HepG2 (cell line): ENCODE data around the gene TUFM. TPM values are rescaled to one million over a fixed set of nuclear protein-coding genes. Genes with fewer than 3 reads are reported as not detected.
A peak's percentile ranks its signal among the peaks of the same experiment; 100 is the strongest.

Source experiments
- AGO1 ChIP-seq: fragments of 200-400 bp; formaldehyde crosslinking; IDR thresholded peaks from 2 replicates; pipeline ENCODE4 v1.6.1; 2017; ENCODE audit warnings: mild to moderate bottlenecking, low read depth, low read length, moderate library complexity; ENCODE audit not compliant: poor library complexity, severe bottlenecking
- ATRX ChIP-seq: sonication (generic); formaldehyde crosslinking; IDR thresholded peaks from 2 replicates; pipeline ENCODE4 v1.4.0; 2020; ENCODE audit warnings: missing genetic modification reagents, borderline replicate concordance
- GPBP1L1 ChIP-seq: sonication (generic); formaldehyde crosslinking; IDR thresholded peaks from 2 replicates; pipeline ENCODE4 v1.5.0; 2020; ENCODE audit warnings: mild to moderate bottlenecking, missing genetic modification reagents
- GPN1 ChIP-seq: sonication (generic); formaldehyde crosslinking; IDR thresholded peaks from 2 replicates; pipeline ENCODE4 v1.5.1; 2020; ENCODE audit warnings: missing genetic modification reagents, borderline replicate concordance
- HOXA9 ChIP-seq: sonication (generic); formaldehyde crosslinking; IDR thresholded peaks from 2 replicates; pipeline ENCODE4 v1.8.1; 2022; ENCODE audit warnings: missing genetic modification reagents, mild to moderate bottlenecking, moderate library complexity, borderline replicate concordance
- JUND ChIP-seq: sonication (generic); formaldehyde crosslinking; IDR thresholded peaks from 2 replicates; pipeline ENCODE4 v1.8.0; 2022; ENCODE audit warnings: mild to moderate bottlenecking, missing genetic modification reagents
- KLF6 ChIP-seq: IDR thresholded peaks from 2 replicates; pipeline ENCODE4 v1.8.0; 2016; ENCODE audit warnings: missing biosample characterization, missing genetic modification reagents
- MEIS1 ChIP-seq: sonication (generic); formaldehyde crosslinking; IDR thresholded peaks from 2 replicates; pipeline ENCODE4 v1.9.0; 2021; ENCODE audit warnings: mild to moderate bottlenecking, missing genetic modification reagents, moderate library complexity, borderline replicate concordance
- PHF8 ChIP-seq: sonication (generic); formaldehyde crosslinking; IDR thresholded peaks from 2 replicates; pipeline ENCODE4 v1.5.0; 2020; ENCODE audit warnings: missing genetic modification reagents
- POLR2A ChIP-seq, 2 experiments: IDR thresholded peaks; 2 replicates each; pipeline ENCODE4 v1.6.1; 2011; ENCODE audit warnings: low read depth in 2 of 2, low read length in 2 of 2, mild to moderate bottlenecking in 1 of 2, moderate library complexity in 1 of 2; ENCODE audit not compliant: insufficient read depth in 1 of 2
- RARA ChIP-seq: IDR thresholded peaks from 2 replicates; pipeline ENCODE4 v1.6.1; 2016; ENCODE audit warnings: missing genetic modification reagents, missing compliant biosample characterization
- REL ChIP-seq: sonication (generic); formaldehyde crosslinking; conservative IDR thresholded peaks from 2 replicates; pipeline ENCODE4 v1.8.0; 2022; ENCODE audit warnings: mild to moderate bottlenecking, missing genetic modification reagents, moderate library complexity
- RFX1 ChIP-seq: fragments of 450-650 bp; IDR thresholded peaks from 2 replicates; pipeline ENCODE4 v1.6.1; 2017
- YEATS2 ChIP-seq: sonication (generic); formaldehyde crosslinking; IDR thresholded peaks from 2 replicates; pipeline ENCODE4 v1.4.0; 2020; ENCODE audit warnings: missing genetic modification reagents, borderline replicate concordance
- ZMYM2 ChIP-seq: sonication (generic); formaldehyde crosslinking; IDR thresholded peaks from 2 replicates; pipeline ENCODE4 v1.8.0; 2022; ENCODE audit warnings: mild to moderate bottlenecking, missing genetic modification reagents
- ZNF180 ChIP-seq: sonication (generic); formaldehyde crosslinking; IDR thresholded peaks from 2 replicates; pipeline ENCODE4 v1.4.0; 2020; ENCODE audit warnings: low read depth, missing genetic modification reagents, borderline replicate concordance
- ZNF230 ChIP-seq: sonication (generic); formaldehyde crosslinking; IDR thresholded peaks from 2 replicates; pipeline ENCODE4 v1.4.0; 2020; ENCODE audit warnings: mild to moderate bottlenecking, missing genetic modification reagents
- ZNF567 ChIP-seq: sonication (generic); formaldehyde crosslinking; IDR thresholded peaks from 2 replicates; pipeline ENCODE4 v1.8.1; 2023; ENCODE audit warnings: mild to moderate bottlenecking, missing genetic modification reagents, borderline replicate concordance
- ZNF619 ChIP-seq: sonication (generic); formaldehyde crosslinking; IDR thresholded peaks from 2 replicates; pipeline ENCODE4 v1.4.0; 2020; ENCODE audit warnings: mild to moderate bottlenecking, missing genetic modification reagents
- ZNF776 ChIP-seq: sonication (generic); formaldehyde crosslinking; IDR thresholded peaks from 2 replicates; pipeline ENCODE4 v1.4.0; 2020; ENCODE audit warnings: mild to moderate bottlenecking, missing genetic modification reagents
- ZNF777 ChIP-seq: sonication (generic); formaldehyde crosslinking; IDR thresholded peaks from 2 replicates; pipeline ENCODE4 v1.4.0; 2020; ENCODE audit warnings: missing genetic modification reagents
- ZNF841 ChIP-seq: sonication (generic); formaldehyde crosslinking; IDR thresholded peaks from 2 replicates; pipeline ENCODE4 v1.8.1; 2023; ENCODE audit warnings: missing genetic modification reagents, borderline replicate concordance
- ZNF883 ChIP-seq: sonication (generic); formaldehyde crosslinking; IDR thresholded peaks from 2 replicates; pipeline ENCODE4 v1.5.1; 2020; ENCODE audit warnings: mild to moderate bottlenecking, missing genetic modification reagents; ENCODE audit errors: not compliant biosample characterization
- ZSCAN5A ChIP-seq: sonication (generic); formaldehyde crosslinking; IDR thresholded peaks from 2 replicates; pipeline ENCODE4 v1.8.0; 2022; ENCODE audit warnings: mild to moderate bottlenecking, missing genetic modification reagents, borderline replicate concordance
- polyA plus RNA-seq, 8 experiments: library from polyadenylated mRNA; depleted of rRNA in 3 of 8; stranded (reverse) in 7 of 8; unstranded in 1 of 8; fragments of >200 nt; fragmentation: Illumina TruSeq in 4 of 8; extraction: Trizol in 4 of 8; gene quantifications; 2 replicates each; pipeline versions ENCODE4 v1.2.1 to v1.2.3, GENCODE V29; 2011 to 2016; ENCODE audit warnings: low read depth in 4 of 8, missing spikeins in 1 of 8, mixed read lengths in 1 of 8; ENCODE audit not compliant: insufficient read depth in 1 of 8
- total RNA-seq, 5 experiments: library from RNA; depleted of rRNA; stranded (reverse); fragments of >200 nt; fragmentation: Illumina TruSeq; extraction: Trizol; gene quantifications; 2 replicates each; pipeline ENCODE4 v1.2.3, GENCODE V29; 2016; ENCODE audit warnings: low read depth in 1 of 5
- TF ChIP-seq, protein P1 (sequence below): sonication (generic); formaldehyde crosslinking; IDR thresholded peaks from 2 replicates; pipeline ENCODE4 v1.5.0; 2020; ENCODE audit warnings: missing genetic modification reagents
- TF ChIP-seq, protein P2 (sequence below): sonication (generic); formaldehyde crosslinking; IDR thresholded peaks from 2 replicates; pipeline ENCODE4 v1.4.0; 2020; ENCODE audit warnings: mild to moderate bottlenecking, missing genetic modification reagents

The TUFM gene
- total and polyA plus RNA-seq, 2 of the 13 experiments (the other 11 are each of a cell fraction or from before 2014, with no cell fraction given), result 206 to 298 TPM

DNA sequence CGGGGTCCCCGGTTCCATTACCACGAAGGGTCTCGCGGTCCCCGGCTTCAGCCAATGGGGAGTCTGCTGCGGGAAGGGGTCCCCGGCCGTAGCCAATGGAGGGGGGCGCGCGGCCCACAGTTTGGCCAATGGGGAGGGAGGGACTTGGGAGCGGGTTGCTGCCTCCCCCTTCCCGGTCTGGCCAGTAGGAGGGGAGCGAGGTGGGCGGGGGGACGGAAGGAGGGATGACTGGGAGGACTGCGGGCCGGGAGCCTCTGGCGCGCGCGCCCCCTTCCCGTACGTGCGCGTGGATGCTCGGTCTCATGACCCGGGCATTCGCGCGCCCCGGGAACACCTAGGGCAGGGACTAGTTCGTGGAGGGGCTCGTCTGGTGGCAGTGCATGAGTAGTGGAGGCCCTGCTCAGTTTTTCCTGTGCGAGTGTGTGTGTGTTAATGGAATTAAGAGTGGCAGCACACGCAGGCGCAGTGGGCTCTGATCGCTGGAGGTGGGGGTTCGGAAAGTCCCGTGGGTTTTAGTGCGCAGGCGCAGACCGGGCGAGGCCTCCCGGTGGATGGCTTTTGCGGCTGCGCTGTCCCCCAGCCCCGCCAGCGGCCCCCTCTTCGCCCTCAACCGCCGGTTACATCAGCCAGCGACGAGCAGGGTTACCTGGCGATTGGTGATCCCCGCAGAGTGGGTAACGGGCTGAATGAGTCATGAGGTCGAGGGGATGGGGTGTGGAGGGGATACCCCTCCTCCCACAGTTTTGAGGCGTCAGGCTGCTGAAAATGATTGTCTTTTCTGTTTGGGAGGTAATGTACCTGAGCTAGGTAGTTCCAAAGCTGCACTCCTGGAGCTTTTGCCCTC lies 22.1 kb downstream of the TUFM start (continued):
- TF ChIP-seq, protein P1, sequence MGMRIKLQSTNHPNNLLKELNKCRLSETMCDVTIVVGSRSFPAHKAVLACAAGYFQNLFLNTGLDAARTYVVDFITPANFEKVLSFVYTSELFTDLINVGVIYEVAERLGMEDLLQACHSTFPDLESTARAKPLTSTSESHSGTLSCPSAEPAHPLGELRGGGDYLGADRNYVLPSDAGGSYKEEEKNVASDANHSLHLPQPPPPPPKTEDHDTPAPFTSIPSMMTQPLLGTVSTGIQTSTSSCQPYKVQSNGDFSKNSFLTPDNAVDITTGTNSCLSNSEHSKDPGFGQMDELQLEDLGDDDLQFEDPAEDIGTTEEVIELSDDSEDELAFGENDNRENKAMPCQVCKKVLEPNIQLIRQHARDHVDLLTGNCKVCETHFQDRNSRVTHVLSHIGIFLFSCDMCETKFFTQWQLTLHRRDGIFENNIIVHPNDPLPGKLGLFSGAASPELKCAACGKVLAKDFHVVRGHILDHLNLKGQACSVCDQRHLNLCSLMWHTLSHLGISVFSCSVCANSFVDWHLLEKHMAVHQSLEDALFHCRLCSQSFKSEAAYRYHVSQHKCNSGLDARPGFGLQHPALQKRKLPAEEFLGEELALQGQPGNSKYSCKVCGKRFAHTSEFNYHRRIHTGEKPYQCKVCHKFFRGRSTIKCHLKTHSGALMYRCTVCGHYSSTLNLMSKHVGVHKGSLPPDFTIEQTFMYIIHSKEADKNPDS, result no peak; the same call in 1 of the 2 replicates
- TF ChIP-seq ZNF776 (CRISPR knock-in tag) (no peak), ZNF883 (peak; percentile 30), POLR2A (IDR thresholded peaks at IDR 0.05; ENCODE audit: insufficient read depth in 1 of 2, low read depth in 2 of 2, low read length in 2 of 2) (peak; percentile 71 to 76), GPN1 (CRISPR knock-in tag) (no peak), ZNF180 (CRISPR knock-in tag) (no peak), KLF6 (CRISPR knock-in tag) (peak; percentile 86), ZNF841 (no peak), YEATS2 (peak; percentile 82; the same call in 1 of the 2 replicates), ZNF230 (CRISPR knock-in tag) (no peak; the same call in 1 of the 2 replicates), ZMYM2 (CRISPR knock-in tag) (no peak), MEIS1 (0 out of 2 replicates have a peak, but pooled peaks have one; percentile 56), REL (CRISPR knock-in tag) (no peak; the same call in 1 of the 2 replicates), RARA (no peak; the same call in 1 of the 2 replicates), JUND (CRISPR knock-in tag) (0 out of 2 replicates have a peak, but pooled peaks have one; percentile 27), HOXA9 (CRISPR knock-in tag) (no peak), ZNF777 (peak; percentile 11; the same call in 1 of the 2 replicates), GPBP1L1 (CRISPR knock-in tag) (no peak), ZSCAN5A (CRISPR knock-in tag) (no peak), ZNF567 (CRISPR knock-in tag) (no peak), PHF8 (CRISPR knock-in tag) (peak; percentile 86), ATRX (CRISPR knock-in tag) (no peak), RFX1 (peak; percentile 14; the same call in 1 of the 2 replicates), AGO1 (no peak), ZNF619 (CRISPR knock-in tag) (no peak; the same call in 1 of the 2 replicates)
- TF ChIP-seq, protein P2, sequence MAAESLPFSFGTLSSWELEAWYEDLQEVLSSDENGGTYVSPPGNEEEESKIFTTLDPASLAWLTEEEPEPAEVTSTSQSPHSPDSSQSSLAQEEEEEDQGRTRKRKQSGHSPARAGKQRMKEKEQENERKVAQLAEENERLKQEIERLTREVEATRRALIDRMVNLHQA, result 0 out of 2 replicates have a peak, but pooled peaks have one; percentile 43
